Measurements from ENCODE around the gene CCDC34. TPM values are rescaled to one million over a fixed set of nuclear protein-coding genes. Genes with fewer than 3 reads are reported as not detected.

Gene CCDC34
- total and polyA plus RNA-seq, 5 donors from 2014 or later = 1.3 to 3.1 (median 2.0) TPM

GRCh38 chr11:27383645-27384044 lies 20.6 kb upstream of the CCDC34 start:
- H3K9me3 ChIP-seq (ENCODE audit: control insufficient read depth in 2 of 2, low read length in 2 of 2) = no peaks in the 10 kb centered on the region
- H3K27me3 Mint-ChIP-seq = peaks cover 6% of the 10 kb centered on the region
- no peaks in the 10 kb centered on the region for H3K36me3 ChIP-seq (ENCODE audit: control insufficient read depth, insufficient read depth, low read length)
- peaks cover 0 to 39% (median 3%) of the 10 kb centered on the region in 4 donors for H3K4me1 Mint-ChIP-seq
- H3K4me1 ChIP-seq (ENCODE audit: control insufficient read depth, insufficient read depth, low read length, poor library complexity, severe bottlenecking) = peaks cover 7% of the 10 kb centered on the region
- peaks cover 4% of the 10 kb centered on the region for H3K36me3 Mint-ChIP-seq
- no peak overlapping the region for H3K4me3 ChIP-seq (ENCODE audit: low read depth, low read length)
- peaks cover 2% of the 10 kb centered on the region for H3K27me3 ChIP-seq (ENCODE audit: control insufficient read depth, insufficient read depth, low read length)
- no peak overlapping the region for H3K27ac ChIP-seq (ENCODE audit: insufficient read depth, low read length, poor library complexity, severe bottlenecking)
- H3K27ac Mint-ChIP-seq = no peak overlapping the region
- ATAC-seq (ENCODE audit: low read depth in 2 of 2) (no peak), DNase-seq (no peak)
- no peak overlapping the region for H3K4me3 Mint-ChIP-seq
- no peaks in the 10 kb centered on the region for H3K9me3 Mint-ChIP-seq

GRCh38 chr11:27381238-27381666 lies 18.2 kb upstream of the CCDC34 start:
- Histone ChIP-seq H3K4me1 (ENCODE audit: control insufficient read depth, insufficient read depth, low read length, poor library complexity, severe bottlenecking) (peaks cover 7% of the 10 kb centered on the region), H3K4me3 (ENCODE audit: low read depth, low read length) (no peak overlapping the region), H3K27me3 (ENCODE audit: control insufficient read depth, insufficient read depth, low read length) (peaks cover 5% of the 10 kb centered on the region), H3K36me3 (ENCODE audit: control insufficient read depth, insufficient read depth, low read length) (no peaks in the 10 kb centered on the region), H3K27ac (ENCODE audit: insufficient read depth, low read length, poor library complexity, severe bottlenecking) (no peak overlapping the region), H3K9me3 (ENCODE audit: control insufficient read depth in 2 of 2, low read length in 2 of 2) (no peaks in the 10 kb centered on the region)
- Mint-ChIP-seq H3K9me3 (no peaks in the 10 kb centered on the region), H3K27me3 (peaks cover 21% of the 10 kb centered on the region), H3K36me3 (peaks cover 4% of the 10 kb centered on the region), H3K27ac (peak overlapping the region in 1 of 3 donors; percentile 12), H3K4me3 (no peak overlapping the region), H3K4me1 (peaks cover 0 to 19% (median 0%) of the 10 kb centered on the region in 4 donors)
- DNase-seq = no peak
- ATAC-seq (ENCODE audit: low read depth in 2 of 2) = no peak

- no peak overlapping the region for H3K27ac ChIP-seq (ENCODE audit: insufficient read depth, low read length, poor library complexity, severe bottlenecking)
- DNase-seq = no peak
- Mint-ChIP-seq H3K4me1 (peaks cover 0 to 19% (median 0%) of the 10 kb centered on the region in 4 donors), H3K4me3 (no peak overlapping the region), H3K27ac (no peak overlapping the region), H3K9me3 (no peaks in the 10 kb centered on the region), H3K36me3 (peaks cover 4% of the 10 kb centered on the region), H3K27me3 (peaks cover 21% of the 10 kb centered on the region)
- no peak overlapping the region for H3K4me3 ChIP-seq (ENCODE audit: low read depth, low read length)
- no peak for ATAC-seq (ENCODE audit: low read depth in 2 of 2)
- peaks cover 7% of the 10 kb centered on the region for H3K4me1 ChIP-seq (ENCODE audit: control insufficient read depth, insufficient read depth, low read length, poor library complexity, severe bottlenecking)
- no peaks in the 10 kb centered on the region for H3K36me3 ChIP-seq (ENCODE audit: control insufficient read depth, insufficient read depth, low read length)
- H3K9me3 ChIP-seq (ENCODE audit: control insufficient read depth in 2 of 2, low read length in 2 of 2) = no peaks in the 10 kb centered on the region
- peaks cover 5% of the 10 kb centered on the region for H3K27me3 ChIP-seq (ENCODE audit: control insufficient read depth, insufficient read depth, low read length)
These were observed 17.8 kb upstream of the CCDC34 start for GRCh38 chr11:27380771-27381170.

- no peak overlapping the region for H3K4me3 ChIP-seq (ENCODE audit: low read depth, low read length)
- no peak overlapping the region for H3K27ac Mint-ChIP-seq
- peaks cover 5% of the 10 kb centered on the region for H3K27me3 ChIP-seq (ENCODE audit: control insufficient read depth, insufficient read depth, low read length)
- ATAC-seq (ENCODE audit: low read depth in 2 of 2) (no peak), DNase-seq (no peak)
- H3K36me3 ChIP-seq (ENCODE audit: control insufficient read depth, insufficient read depth, low read length) = no peaks in the 10 kb centered on the region
- no peaks in the 10 kb centered on the region for H3K9me3 Mint-ChIP-seq
- no peak overlapping the region for H3K27ac ChIP-seq (ENCODE audit: insufficient read depth, low read length, poor library complexity, severe bottlenecking)
- H3K4me3 Mint-ChIP-seq = no peak overlapping the region
- H3K36me3 Mint-ChIP-seq = peaks cover 4% of the 10 kb centered on the region
- no peaks in the 10 kb centered on the region for H3K4me1 ChIP-seq (ENCODE audit: control insufficient read depth, insufficient read depth, low read length, poor library complexity, severe bottlenecking)
- H3K4me1 Mint-ChIP-seq = peaks cover 0 to 12% (median 0%) of the 10 kb centered on the region in 4 donors
- H3K9me3 ChIP-seq (ENCODE audit: control insufficient read depth in 2 of 2, low read length in 2 of 2) = no peaks in the 10 kb centered on the region
- peaks cover 21% of the 10 kb centered on the region for H3K27me3 Mint-ChIP-seq
These were observed 16.4 kb upstream of the CCDC34 start for GRCh38 chr11:27379449-27379848.

- no peak overlapping the region for H3K27ac ChIP-seq (ENCODE audit: insufficient read depth, low read length, poor library complexity, severe bottlenecking)
- no peaks in the 10 kb centered on the region for H3K36me3 ChIP-seq (ENCODE audit: control insufficient read depth, insufficient read depth, low read length)
- DNase-seq (no peak), ATAC-seq (ENCODE audit: low read depth in 2 of 2) (no peak)
- H3K9me3 Mint-ChIP-seq = no peaks in the 10 kb centered on the region
- H3K4me3 ChIP-seq (ENCODE audit: low read depth, low read length) = no peak overlapping the region
- H3K36me3 Mint-ChIP-seq = no peaks in the 10 kb centered on the region
- peaks cover 21% of the 10 kb centered on the region for H3K27me3 Mint-ChIP-seq
- peaks cover 5% of the 10 kb centered on the region for H3K27me3 ChIP-seq (ENCODE audit: control insufficient read depth, insufficient read depth, low read length)
- no peaks in the 10 kb centered on the region for H3K9me3 ChIP-seq (ENCODE audit: control insufficient read depth in 2 of 2, low read length in 2 of 2)
- no peak overlapping the region for H3K4me3 Mint-ChIP-seq
- no peaks in the 10 kb centered on the region for H3K4me1 ChIP-seq (ENCODE audit: control insufficient read depth, insufficient read depth, low read length, poor library complexity, severe bottlenecking)
- H3K4me1 Mint-ChIP-seq = no peaks in the 10 kb centered on the region
- no peak overlapping the region for H3K27ac Mint-ChIP-seq
These were observed 12.4 kb upstream of the CCDC34 start for GRCh38 chr11:27375370-27375769.

GRCh38 chr11:27373856-27374602 lies 11.0 kb upstream of the CCDC34 start:
- no peaks in the 10 kb centered on the region for H3K4me1 Mint-ChIP-seq
- no peak overlapping the region for H3K4me3 ChIP-seq (ENCODE audit: low read depth, low read length)
- no peak for ATAC-seq (ENCODE audit: low read depth in 2 of 2)
- no peak for DNase-seq
- no peaks in the 10 kb centered on the region for H3K9me3 Mint-ChIP-seq
- H3K27me3 Mint-ChIP-seq = peaks cover 17% of the 10 kb centered on the region
- no peaks in the 10 kb centered on the region for H3K4me1 ChIP-seq (ENCODE audit: control insufficient read depth, insufficient read depth, low read length, poor library complexity, severe bottlenecking)
- no peak overlapping the region for H3K4me3 Mint-ChIP-seq
- peaks cover 5% of the 10 kb centered on the region for H3K27me3 ChIP-seq (ENCODE audit: control insufficient read depth, insufficient read depth, low read length)
- no peaks in the 10 kb centered on the region for H3K36me3 Mint-ChIP-seq
- H3K27ac ChIP-seq (ENCODE audit: insufficient read depth, low read length, poor library complexity, severe bottlenecking) = no peak overlapping the region
- H3K36me3 ChIP-seq (ENCODE audit: control insufficient read depth, insufficient read depth, low read length) = no peaks in the 10 kb centered on the region
- no peaks in the 10 kb centered on the region for H3K9me3 ChIP-seq (ENCODE audit: control insufficient read depth in 2 of 2, low read length in 2 of 2)
- no peak overlapping the region for H3K27ac Mint-ChIP-seq

GRCh38 chr11:27373392-27373791 lies 10.4 kb upstream of the CCDC34 start:
- no peaks in the 10 kb centered on the region for H3K4me1 ChIP-seq (ENCODE audit: control insufficient read depth, insufficient read depth, low read length, poor library complexity, severe bottlenecking)
- no peak overlapping the region for H3K4me3 Mint-ChIP-seq
- peaks cover 2% of the 10 kb centered on the region for H3K27me3 ChIP-seq (ENCODE audit: control insufficient read depth, insufficient read depth, low read length)
- H3K27ac Mint-ChIP-seq = no peak overlapping the region
- no peaks in the 10 kb centered on the region for H3K4me1 Mint-ChIP-seq
- no peak overlapping the region for H3K27ac ChIP-seq (ENCODE audit: insufficient read depth, low read length, poor library complexity, severe bottlenecking)
- H3K27me3 Mint-ChIP-seq = peaks cover 13% of the 10 kb centered on the region
- DNase-seq = no peak
- no peak for ATAC-seq (ENCODE audit: low read depth in 2 of 2)
- H3K36me3 Mint-ChIP-seq = no peaks in the 10 kb centered on the region
- H3K36me3 ChIP-seq (ENCODE audit: control insufficient read depth, insufficient read depth, low read length) = no peaks in the 10 kb centered on the region
- no peaks in the 10 kb centered on the region for H3K9me3 ChIP-seq (ENCODE audit: control insufficient read depth in 2 of 2, low read length in 2 of 2)
- no peak overlapping the region for H3K4me3 ChIP-seq (ENCODE audit: low read depth, low read length)
- H3K9me3 Mint-ChIP-seq = no peaks in the 10 kb centered on the region

- no peaks in the 10 kb centered on the region for H3K36me3 ChIP-seq (ENCODE audit: control insufficient read depth, insufficient read depth, low read length)
- no peaks in the 10 kb centered on the region for H3K4me1 ChIP-seq (ENCODE audit: control insufficient read depth, insufficient read depth, low read length, poor library complexity, severe bottlenecking)
- H3K27me3 Mint-ChIP-seq = peaks cover 7% of the 10 kb centered on the region
- no peak for ATAC-seq (ENCODE audit: low read depth in 2 of 2)
- no peak for DNase-seq
- H3K4me3 ChIP-seq (ENCODE audit: low read depth, low read length) = no peak overlapping the region
- H3K27ac Mint-ChIP-seq = no peak overlapping the region
- no peak overlapping the region for H3K27ac ChIP-seq (ENCODE audit: insufficient read depth, low read length, poor library complexity, severe bottlenecking)
- H3K9me3 ChIP-seq (ENCODE audit: control insufficient read depth in 2 of 2, low read length in 2 of 2) = no peaks in the 10 kb centered on the region
- H3K4me1 Mint-ChIP-seq = no peaks in the 10 kb centered on the region
- H3K9me3 Mint-ChIP-seq = no peaks in the 10 kb centered on the region
- H3K36me3 Mint-ChIP-seq = no peaks in the 10 kb centered on the region
- H3K4me3 Mint-ChIP-seq = no peak overlapping the region
- peaks cover 2% of the 10 kb centered on the region for H3K27me3 ChIP-seq (ENCODE audit: control insufficient read depth, insufficient read depth, low read length)
These were observed 9.1 kb upstream of the CCDC34 start for GRCh38 chr11:27372164-27372563.

Data from CD4-positive, CD25-positive, alpha-beta regulatory T cell (primary cell).